HG03045 (cell line): ENCODE results near the gene SLAMF8.

ENCODE experiments used
- ATAC-seq: cut with Tn5 transposase; IDR thresholded peaks from one replicate; pipeline ENCODE4 v1.9.1; 2021; ENCODE audit warnings: mild to moderate bottlenecking, moderate library complexity; ENCODE audit not compliant: unreplicated experiment

SLAMF8 gene

GRCh38 chr1:159845751-159846629, 19.3 kb downstream of the SLAMF8 start:
- no peak for ATAC-seq

DNA sequence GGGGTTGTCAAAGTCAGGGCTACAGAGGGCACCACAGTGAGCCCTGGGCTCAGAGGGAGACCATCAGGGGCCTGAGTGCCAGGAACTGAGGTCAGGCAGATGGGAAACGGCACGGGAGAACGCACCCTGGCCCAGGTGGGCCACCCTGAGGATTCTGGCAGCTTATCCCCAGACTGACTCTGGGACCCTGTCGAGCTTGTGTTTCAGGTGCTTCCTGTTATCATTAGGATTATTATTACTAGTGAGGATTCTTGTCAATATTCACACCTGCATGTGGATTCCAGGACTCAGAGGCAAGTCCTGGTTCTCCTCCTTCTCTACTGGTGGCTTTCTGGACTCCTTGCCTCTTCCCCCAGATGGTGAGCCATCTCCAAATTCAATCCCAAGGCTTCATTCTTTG, 20.6 kb downstream of the SLAMF8 start:
- no peak for ATAC-seq

DNA sequence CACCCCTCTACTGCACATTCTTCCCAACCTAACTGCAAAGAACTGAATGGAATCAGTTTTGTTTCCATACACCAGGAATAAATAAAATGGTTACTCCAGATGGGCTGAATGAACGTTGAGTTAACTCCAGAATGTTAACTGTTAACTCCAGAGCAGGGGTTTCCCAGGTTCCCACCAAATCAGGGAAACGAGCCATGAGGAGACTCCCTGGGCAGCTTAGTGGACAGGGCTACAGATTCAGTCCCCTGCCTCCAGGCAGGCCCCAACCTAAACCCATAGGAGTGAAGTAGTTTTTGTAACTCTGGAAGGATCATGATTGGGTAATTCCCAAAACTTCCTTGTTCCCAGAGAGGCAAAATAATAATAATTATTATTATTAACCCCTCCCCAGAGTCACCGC, 21.7 kb downstream of the SLAMF8 start:
- ATAC-seq = no peak

- no peak for ATAC-seq
Observed at GRCh38 chr1:159849626-159850366, 23.1 kb downstream of the SLAMF8 start.

GRCh38 chr1:159851407-159851806, 24.7 kb downstream of the SLAMF8 start:
- ATAC-seq = no peak

DNA sequence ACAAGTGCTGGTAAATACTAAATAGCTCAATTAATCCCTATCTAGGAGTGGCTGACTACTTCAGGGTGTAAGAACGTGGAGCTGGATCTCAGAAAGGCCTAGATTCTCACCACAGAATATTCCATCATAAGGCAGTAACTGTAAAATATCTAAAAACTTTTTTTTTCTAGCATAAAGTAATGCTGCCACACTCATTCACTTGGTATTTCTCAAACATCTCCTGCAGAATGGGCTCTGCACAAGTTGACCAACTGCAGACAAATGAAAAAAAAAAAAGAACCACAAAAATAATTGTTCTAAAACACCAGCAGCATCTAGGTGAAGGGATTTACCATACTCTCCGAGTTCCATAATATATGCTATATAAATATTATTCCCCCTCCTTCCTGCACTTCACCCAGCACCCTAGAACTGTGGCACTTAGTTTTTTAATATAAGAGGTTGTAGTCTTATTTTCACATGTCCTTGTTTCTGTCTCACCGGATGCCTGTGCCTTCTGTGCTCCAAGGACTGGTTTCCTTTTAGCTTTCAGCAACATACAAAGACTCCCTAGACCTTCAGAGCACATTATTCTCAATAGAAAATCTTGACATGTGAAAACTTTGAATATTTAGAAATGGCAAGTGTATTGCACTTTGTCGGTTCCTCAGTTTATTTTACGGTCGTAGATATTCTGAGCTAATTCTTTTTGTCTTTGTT, 26.9 kb downstream of the SLAMF8 start:
- no peak for ATAC-seq

- no peak for ATAC-seq
Observed at GRCh38 chr1:159854116-159854692, 27.5 kb downstream of the SLAMF8 start.

GRCh38 chr1:159854693-159855192, 28.1 kb downstream of the SLAMF8 start:
- ATAC-seq = peak; percentile 68

DNA sequence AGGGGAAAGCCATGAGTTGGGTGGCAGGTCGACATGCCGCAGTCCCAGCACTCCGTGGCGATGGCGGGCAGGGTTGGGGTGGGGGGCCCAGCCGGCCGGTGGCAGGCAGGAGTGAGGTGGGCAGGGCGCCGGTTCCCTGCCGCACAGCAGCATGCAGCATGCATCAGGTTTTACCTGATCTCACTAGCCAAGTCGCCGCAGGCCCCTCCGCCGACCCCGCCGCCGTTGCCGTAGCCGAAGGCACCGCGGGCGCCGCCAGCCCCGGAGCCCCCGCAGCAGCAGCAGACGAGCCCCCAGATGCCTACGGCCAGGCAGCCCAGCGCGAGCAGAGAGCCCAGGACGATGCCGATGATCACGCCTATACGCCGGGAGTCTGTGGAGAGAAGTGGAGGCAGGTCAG, 29.0 kb downstream of the SLAMF8 start:
- ATAC-seq = no peak

DNA sequence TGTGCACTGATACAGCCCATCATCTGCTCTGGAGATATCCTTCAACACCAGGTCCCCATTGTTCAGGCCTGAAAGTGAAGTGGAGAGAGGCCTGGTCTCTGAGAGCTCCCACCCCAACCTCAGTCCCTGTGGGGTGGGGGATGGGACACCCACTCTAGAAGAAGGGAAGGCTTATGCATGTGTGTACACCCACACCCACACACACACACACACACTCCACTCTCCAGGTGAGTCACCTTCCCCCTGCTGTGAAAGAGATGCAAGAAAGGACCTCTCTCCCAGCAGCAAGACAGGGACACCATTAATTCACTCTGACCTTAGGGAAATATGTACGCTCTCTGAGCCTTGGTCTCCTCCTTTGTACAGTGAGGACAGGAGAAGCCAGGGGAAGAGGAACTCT, 29.9 kb downstream of the SLAMF8 start:
- ATAC-seq = no peak

GRCh38 chr1:159857889-159858288, 31.2 kb downstream of the SLAMF8 start:
- no peak for ATAC-seq

DNA sequence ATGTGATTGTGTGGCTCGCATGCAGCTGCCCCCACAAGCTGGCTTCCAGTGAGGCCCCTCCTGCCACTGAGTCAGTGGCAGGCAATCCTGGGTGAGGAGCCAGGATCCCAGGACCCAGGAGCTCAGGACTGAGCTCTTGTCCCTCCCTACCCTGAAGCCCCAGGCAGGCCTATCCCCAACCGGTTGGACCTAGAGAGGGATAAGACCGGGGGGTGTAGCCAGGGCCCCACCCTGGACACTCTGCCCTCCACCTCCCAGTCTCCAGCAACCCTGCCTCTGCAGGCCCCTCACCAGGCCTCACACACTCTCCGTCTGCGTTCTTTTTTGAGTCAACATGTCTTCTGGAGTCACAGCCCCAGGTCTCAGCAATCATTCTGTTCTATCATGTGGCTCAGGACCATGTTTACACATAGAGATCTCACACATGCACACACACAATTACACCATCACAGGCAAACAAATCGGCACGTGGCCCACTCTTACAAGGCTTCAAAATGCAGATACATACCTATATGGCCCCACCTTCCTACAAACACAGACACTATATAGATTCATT, 33.2 kb downstream of the SLAMF8 start:
- no peak for ATAC-seq

- no peak for ATAC-seq
Observed at GRCh38 chr1:159860456-159860855, 33.8 kb downstream of the SLAMF8 start.

DNA sequence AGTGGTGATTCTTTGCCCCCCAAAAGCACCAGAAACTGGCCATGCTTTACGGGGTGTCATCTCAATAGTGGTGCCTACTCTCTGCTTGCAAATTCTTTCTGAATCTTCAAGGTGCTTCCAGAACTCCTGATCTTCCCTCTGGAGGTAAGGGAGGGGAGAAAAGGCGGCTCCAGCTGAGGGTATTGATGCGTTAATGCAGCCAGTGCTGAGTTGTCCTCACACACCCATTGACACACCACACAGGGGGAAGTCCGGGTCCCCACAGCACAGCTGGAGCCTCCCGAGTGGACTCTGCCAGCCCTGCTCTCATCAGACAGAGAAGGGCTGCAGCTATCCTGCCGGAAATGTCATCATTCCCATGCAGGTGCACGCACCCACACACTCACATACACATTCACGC, 34.5 kb downstream of the SLAMF8 start:
- ATAC-seq = no peak

DNA sequence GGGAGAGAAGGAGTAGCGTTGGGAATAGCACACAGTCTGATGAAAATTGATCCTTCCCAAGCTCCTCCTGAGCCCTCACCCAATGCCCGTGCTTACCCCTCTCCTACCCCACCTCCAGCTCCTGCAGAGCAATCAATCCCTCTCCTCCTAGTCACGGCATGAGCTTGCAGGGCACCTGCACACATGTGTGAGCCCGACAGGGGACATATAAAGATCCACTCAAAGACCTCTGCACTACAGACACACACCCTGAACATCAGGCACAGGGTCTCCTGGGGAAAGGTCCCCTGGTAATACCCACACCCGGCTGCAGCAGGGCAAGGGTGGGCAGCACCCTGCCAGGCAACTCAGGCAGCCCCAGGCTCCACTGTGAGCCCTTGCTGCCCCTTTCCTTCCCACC, 35.4 kb downstream of the SLAMF8 start:
- ATAC-seq = no peak

DNA sequence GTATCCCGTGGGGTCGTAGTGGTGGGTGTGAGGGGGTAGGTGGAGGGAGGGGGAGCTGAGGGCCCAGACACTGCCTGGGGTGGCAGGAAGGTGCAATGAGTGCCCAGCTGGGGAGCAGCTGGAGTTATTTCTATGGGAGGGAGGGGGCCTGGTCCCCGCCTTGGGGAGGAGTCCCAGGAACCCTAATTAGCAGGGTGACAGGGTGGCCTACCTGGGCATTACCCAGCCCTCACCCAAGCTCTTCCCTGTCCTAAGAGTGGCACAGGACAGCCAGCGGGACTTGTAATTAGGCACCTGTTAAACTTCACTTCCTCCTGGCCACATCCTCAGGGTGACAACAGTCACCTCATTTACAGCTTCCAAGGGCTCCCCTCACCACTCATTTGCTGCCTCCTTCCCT, 35.9 kb downstream of the SLAMF8 start, which contains the start of gene VSIG8:
Gene VSIG8 (minus strand): TSS at position 101 of the 400 bp plus-strand sequence. CDS start 136 bp downstream, outside the sequence.
- ATAC-seq = no peak

GRCh38 chr1:159864262-159864661, 37.6 kb downstream of the SLAMF8 start:
- no peak for ATAC-seq

DNA sequence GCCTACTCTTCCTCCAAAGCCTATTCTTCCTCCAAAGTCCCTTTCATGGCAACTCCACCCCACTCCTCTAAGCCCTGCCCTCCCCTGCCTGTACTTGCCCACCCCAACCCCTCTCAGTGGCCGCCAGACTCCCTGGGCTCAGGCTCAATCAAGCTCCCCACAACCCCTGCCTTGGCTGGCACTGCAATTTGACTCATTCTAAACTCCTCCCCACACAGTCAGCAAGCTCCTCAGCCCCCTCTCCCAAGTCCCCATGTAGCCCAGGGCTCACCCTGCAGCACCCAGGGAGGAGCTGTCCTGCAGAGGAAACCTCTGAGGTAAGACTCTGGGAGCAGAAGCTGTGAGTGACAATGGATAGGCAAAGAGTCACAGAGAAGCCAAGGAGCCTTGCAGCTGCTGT, 39.4 kb downstream of the SLAMF8 start:
- no peak for ATAC-seq

DNA sequence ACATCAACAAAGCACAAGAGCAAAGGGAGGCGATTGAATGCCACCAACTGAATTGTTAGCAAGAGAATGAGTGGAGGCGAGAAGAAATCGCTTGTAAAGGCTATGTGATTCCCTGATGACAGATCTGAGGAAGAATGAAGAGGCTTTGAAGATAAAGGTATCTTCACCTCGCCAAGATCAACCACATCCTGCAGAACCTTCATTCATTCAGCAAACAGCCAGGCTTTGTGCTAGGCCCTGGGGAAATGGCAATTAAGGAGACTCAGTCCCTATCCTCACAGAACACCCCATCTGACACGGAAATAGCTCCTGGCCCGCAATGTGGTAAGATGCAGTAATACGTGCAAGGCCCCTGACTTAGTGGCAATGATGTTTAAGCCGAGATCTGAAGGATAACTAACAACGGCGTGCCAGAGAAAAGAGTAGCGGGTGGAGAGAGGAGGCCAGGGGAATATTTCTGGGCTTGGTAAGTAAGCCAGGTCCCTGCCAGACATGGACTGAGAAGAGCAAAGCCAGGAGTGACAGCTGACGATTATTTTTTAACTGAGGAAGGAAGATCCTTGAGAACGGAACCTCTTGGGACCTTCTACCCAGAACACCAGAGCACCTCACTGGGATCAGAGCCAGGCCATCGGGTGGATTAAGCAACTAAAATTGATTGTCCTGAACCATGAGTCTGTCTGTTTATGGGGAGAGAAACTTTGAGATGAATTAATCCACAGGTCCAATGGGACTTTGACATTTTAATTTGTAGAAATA, 40.4 kb downstream of the SLAMF8 start:
- no peak for ATAC-seq

DNA sequence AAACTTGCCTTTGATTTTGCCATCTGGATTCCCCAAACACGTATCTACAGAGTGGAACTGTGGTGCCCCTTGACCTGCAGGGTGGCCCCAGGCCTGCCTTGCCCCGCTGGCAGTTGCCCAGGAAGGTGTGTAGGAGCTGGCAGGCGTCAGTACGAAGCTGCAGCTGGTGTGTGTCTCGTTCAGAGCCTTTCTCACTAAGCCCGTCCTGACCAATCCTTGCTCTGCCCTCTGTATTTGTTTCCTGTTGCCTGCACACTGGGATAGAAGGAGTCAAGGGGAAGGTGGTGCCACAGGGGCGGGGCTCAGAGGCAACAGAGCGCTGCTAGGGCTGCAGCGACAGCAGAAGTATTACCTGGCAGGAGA, 41.0 kb downstream of the SLAMF8 start:
- no peak for ATAC-seq
